ENCODE results near the gene JAZF1. TPM values are rescaled to one million over a fixed set of nuclear protein-coding genes. Genes with fewer than 3 reads are reported as not detected.

JAZF1 gene
- total RNA-seq, 4 donors from 2014 or later, result 1.6 to 8.6 (median 5.3) TPM

DNA sequence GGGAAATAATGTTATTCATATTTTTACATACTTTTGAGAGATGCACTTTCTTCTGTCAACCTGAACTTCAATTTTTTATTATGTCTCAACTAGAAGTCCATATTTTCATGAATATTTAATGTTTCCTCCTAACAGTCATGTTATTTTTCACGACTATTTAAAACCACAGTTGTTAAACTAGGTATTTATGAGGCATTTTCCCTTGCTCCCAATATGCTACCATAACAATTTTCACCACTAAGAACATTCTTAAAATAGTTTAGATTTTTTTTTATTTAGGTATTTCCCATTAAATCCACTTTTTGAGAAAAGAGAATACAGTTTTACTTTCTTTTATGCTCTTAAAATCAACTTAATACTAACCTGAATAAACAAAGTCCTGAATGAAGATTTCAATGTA is 89.4 kb downstream of the JAZF1 start:
- Histone ChIP-seq H3K36me3 (no peaks in the 10 kb centered on the region), H3K27ac (no peak overlapping the region), H3K4me3 (no peak overlapping the region), H3K9me3 (no peaks in the 10 kb centered on the region), H3K27me3 (no peaks in the 10 kb centered on the region), H3K4me1 (peaks cover under 1 to 9% of the 10 kb centered on the region in 2 donors)
- in situ Hi-C loops (cut with MboI; ENCODE audit: low sequenced_read_pairs in 4 of 4) (loop anchor here in 1 of 4 donors (25.0 kb wide), 1 partner anchor 904 kb away; the partner anchor contains the start of gene HOXA11), intact Hi-C loops (cut with DNase I; ENCODE audit: low total_unique reads) (no loop called here)
- no peak for DNase-seq
- ATAC-seq, result no peak
- TF ChIP-seq, protein P1, sequence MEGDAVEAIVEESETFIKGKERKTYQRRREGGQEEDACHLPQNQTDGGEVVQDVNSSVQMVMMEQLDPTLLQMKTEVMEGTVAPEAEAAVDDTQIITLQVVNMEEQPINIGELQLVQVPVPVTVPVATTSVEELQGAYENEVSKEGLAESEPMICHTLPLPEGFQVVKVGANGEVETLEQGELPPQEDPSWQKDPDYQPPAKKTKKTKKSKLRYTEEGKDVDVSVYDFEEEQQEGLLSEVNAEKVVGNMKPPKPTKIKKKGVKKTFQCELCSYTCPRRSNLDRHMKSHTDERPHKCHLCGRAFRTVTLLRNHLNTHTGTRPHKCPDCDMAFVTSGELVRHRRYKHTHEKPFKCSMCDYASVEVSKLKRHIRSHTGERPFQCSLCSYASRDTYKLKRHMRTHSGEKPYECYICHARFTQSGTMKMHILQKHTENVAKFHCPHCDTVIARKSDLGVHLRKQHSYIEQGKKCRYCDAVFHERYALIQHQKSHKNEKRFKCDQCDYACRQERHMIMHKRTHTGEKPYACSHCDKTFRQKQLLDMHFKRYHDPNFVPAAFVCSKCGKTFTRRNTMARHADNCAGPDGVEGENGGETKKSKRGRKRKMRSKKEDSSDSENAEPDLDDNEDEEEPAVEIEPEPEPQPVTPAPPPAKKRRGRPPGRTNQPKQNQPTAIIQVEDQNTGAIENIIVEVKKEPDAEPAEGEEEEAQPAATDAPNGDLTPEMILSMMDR (IDR thresholded peaks at IDR 0.05 in 4 of 5, conservative IDR thresholded peaks at IDR 0.05 in 1 of 5), result no peak
- TF ChIP-seq POLR2A (IDR thresholded peaks at IDR 0.05), result no peak

DNA sequence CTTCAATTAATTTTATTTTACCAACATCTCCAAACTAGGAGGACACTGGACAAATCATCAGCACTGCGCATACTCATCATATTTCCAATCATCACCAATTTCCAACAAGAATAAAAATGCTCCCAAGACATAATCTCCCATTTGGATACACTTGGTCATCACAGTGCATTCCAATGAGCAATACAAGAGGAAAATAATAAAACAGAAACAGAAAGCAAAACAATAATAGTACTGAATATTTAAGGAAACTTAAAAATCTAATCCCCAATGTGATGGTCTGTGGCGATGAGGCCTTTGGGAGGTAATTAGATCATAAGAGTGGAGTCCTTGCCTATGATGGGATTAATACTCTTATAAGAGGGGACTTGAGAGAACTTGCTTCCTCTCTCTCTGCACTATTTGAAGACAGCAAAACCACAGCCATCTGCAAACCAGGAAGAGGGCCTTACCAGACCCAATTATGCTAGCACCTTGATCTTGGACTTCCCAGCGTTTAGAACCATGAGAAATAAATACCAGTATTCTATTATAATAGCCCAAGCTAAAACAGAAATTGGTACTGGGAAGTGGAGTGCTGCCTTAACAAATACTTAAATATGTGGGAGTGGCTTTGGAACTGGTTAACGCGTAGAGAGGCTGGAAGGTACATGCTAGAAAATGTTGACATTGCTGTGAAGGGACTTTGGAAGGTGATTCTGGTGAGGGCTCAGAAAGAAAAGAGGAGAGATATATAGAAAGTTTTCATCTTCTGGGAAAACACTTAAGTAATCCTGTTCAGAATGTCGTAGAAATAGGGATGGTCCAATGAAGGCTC is 91.5 kb downstream of the JAZF1 start:
- peaks cover 9 to 22% of the 10 kb centered on the region in 2 donors for H3K4me1 ChIP-seq
- DNase-seq (no peak), ATAC-seq (no peak)
- H3K9me3 ChIP-seq, result no peaks in the 10 kb centered on the region
- H3K4me3 ChIP-seq, result no peak overlapping the region
- no peaks in the 10 kb centered on the region for H3K36me3 ChIP-seq
- in situ Hi-C loops (cut with MboI; ENCODE audit: low sequenced_read_pairs in 4 of 4), result loop anchor here in 1 of 4 donors (25.0 kb wide), 1 partner anchor 902 kb away; the partner anchor contains the start of gene HOXA11
- TF ChIP-seq, protein P1 (IDR thresholded peaks at IDR 0.05 in 4 of 5, conservative IDR thresholded peaks at IDR 0.05 in 1 of 5), result no peak
- no peak for TF ChIP-seq POLR2A (IDR thresholded peaks at IDR 0.05)
- intact Hi-C loops (cut with DNase I; ENCODE audit: low total_unique reads), result no loop called here
- H3K27ac ChIP-seq, result peak overlapping the region in 1 of 4 donors; percentile 8
- H3K27me3 ChIP-seq, result no peaks in the 10 kb centered on the region

DNA sequence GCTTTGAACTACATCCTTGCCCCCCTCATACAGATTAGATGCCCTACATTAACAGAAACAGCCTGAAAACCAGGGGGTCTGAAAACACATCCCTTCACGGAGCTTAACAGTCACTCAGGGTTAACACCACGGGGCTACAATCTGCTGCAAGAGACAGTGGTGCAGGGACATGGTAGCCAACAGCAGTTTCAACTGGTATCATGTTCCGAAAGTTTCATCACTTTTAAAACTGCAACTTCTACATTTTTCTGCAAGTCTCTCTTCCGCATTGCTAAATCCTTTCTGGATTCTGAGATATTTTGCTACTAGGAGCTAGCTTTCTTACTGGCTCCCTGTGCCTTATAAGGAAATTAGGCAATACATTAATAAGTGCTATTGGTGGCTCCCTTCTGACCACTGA is 92.6 kb downstream of the JAZF1 start:
- H3K4me1 ChIP-seq, result peaks cover 13 to 33% of the 10 kb centered on the region in 2 donors
- no peaks in the 10 kb centered on the region for H3K36me3 ChIP-seq
- in situ Hi-C loops (cut with MboI; ENCODE audit: low sequenced_read_pairs in 4 of 4) (loop anchor here in 1 of 4 donors (25.0 kb wide), 1 partner anchor 901 kb away; the partner anchor contains the start of gene HOXA11), intact Hi-C loops (cut with DNase I; ENCODE audit: low total_unique reads) (no loop called here)
- DNase-seq (peak in 1 of 2 donors; percentile 30), ATAC-seq (peak in 1 of 2 donors; percentile 50)
- peak overlapping the region in 1 of 4 donors; percentile 1 for H3K27ac ChIP-seq
- no peaks in the 10 kb centered on the region for H3K9me3 ChIP-seq
- no peaks in the 10 kb centered on the region for H3K27me3 ChIP-seq
- TF ChIP-seq, protein P1 (IDR thresholded peaks at IDR 0.05 in 4 of 5, conservative IDR thresholded peaks at IDR 0.05 in 1 of 5), result no peak
- no peak overlapping the region for H3K4me3 ChIP-seq

DNA sequence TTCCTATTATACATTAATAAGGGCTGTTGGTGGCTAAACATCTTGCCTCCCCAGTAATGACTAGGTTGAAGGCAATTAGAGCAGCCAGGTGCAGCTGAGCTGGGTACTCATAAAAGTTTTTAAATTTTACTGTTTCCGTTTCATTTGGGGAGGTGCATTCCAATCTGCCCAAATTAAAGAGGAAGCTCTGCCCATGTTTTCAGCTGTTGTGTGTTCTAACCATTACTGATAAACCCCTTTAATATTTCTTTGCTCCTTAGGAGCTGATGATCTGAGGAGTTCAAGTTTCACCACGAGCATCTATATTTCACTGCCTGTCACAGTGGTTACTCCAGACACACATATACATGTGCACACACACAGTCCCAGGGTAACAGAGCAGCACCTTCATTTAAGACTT is 94.4 kb downstream of the JAZF1 start:
- TF ChIP-seq, protein P1 (IDR thresholded peaks at IDR 0.05 in 4 of 5, conservative IDR thresholded peaks at IDR 0.05 in 1 of 5), result no peak
- TF ChIP-seq POLR2A (IDR thresholded peaks at IDR 0.05), result peak in 1 of 2 donors; percentile 21
- intact Hi-C loops (cut with DNase I; ENCODE audit: low total_unique reads), result no loop called here
- Histone ChIP-seq H3K9me3 (no peaks in the 10 kb centered on the region), H3K27ac (no peak overlapping the region), H3K4me3 (no peak overlapping the region), H3K36me3 (no peaks in the 10 kb centered on the region), H3K4me1 (peaks cover 15 to 38% of the 10 kb centered on the region in 2 donors), H3K27me3 (no peaks in the 10 kb centered on the region)
- peak; percentile 49 to 60 for ATAC-seq
- no peak for DNase-seq
- in situ Hi-C loops (cut with MboI; ENCODE audit: low sequenced_read_pairs in 4 of 4), result loop anchor here in 1 of 4 donors (25.0 kb wide), 1 partner anchor 899 kb away; the partner anchor contains the start of gene HOXA11
